ENCODE results near the gene GRM7. TPM values are rescaled to one million over a fixed set of nuclear protein-coding genes. Genes with fewer than 3 reads are reported as not detected.

The GRM7 gene
- total RNA-seq, 1 experiment from 2014 or later, result not detected

- no peaks in the 10 kb centered on the region for H3K36me3 ChIP-seq
- H3K4me3 ChIP-seq, result no peak overlapping the region
- H3K4me1 ChIP-seq (replicated peaks), result peaks cover 12% of the 10 kb centered on the region
- H3K27me3 ChIP-seq (replicated peaks), result no peaks in the 10 kb centered on the region
- no peaks in the 10 kb centered on the region for H3K9me3 ChIP-seq (replicated peaks)
- H3K27ac ChIP-seq, result no peak overlapping the region
- DNase-seq (ENCODE audit: low read depth in 1 of 2, low spot score in 2 of 2), result no peak
Observed at GRCh38 chr3:7512048-7512447, 651.1 kb downstream of the GRM7 start.

- Histone ChIP-seq H3K27me3 (replicated peaks) (no peaks in the 10 kb centered on the region), H3K4me3 (no peak overlapping the region), H3K9me3 (replicated peaks) (no peaks in the 10 kb centered on the region), H3K27ac (no peak overlapping the region), H3K36me3 (no peaks in the 10 kb centered on the region), H3K4me1 (replicated peaks) (no peaks in the 10 kb centered on the region)
- no peak for DNase-seq (ENCODE audit: low read depth in 1 of 2, low spot score in 2 of 2)
Observed at GRCh38 chr3:7518026-7518425, 657.1 kb downstream of the GRM7 start.

- H3K4me1 ChIP-seq (replicated peaks), result no peaks in the 10 kb centered on the region
- no peaks in the 10 kb centered on the region for H3K9me3 ChIP-seq (replicated peaks)
- no peak for DNase-seq (ENCODE audit: low read depth in 1 of 2, low spot score in 2 of 2)
- H3K27me3 ChIP-seq (replicated peaks), result no peaks in the 10 kb centered on the region
- H3K27ac ChIP-seq, result no peak overlapping the region
- H3K4me3 ChIP-seq, result no peak overlapping the region
- no peaks in the 10 kb centered on the region for H3K36me3 ChIP-seq
Observed at GRCh38 chr3:7518456-7518855, 657.5 kb downstream of the GRM7 start.

GRCh38 chr3:7520059-7520458 is 659.1 kb downstream of the GRM7 start:
- H3K27me3 ChIP-seq (replicated peaks), result no peaks in the 10 kb centered on the region
- no peak for DNase-seq (ENCODE audit: low read depth in 1 of 2, low spot score in 2 of 2)
- no peaks in the 10 kb centered on the region for H3K36me3 ChIP-seq
- H3K27ac ChIP-seq, result no peak overlapping the region
- no peaks in the 10 kb centered on the region for H3K9me3 ChIP-seq (replicated peaks)
- no peak overlapping the region for H3K4me3 ChIP-seq
- H3K4me1 ChIP-seq (replicated peaks), result no peaks in the 10 kb centered on the region

- Histone ChIP-seq H3K4me3 (no peak overlapping the region), H3K9me3 (replicated peaks) (no peaks in the 10 kb centered on the region), H3K27ac (no peak overlapping the region), H3K4me1 (replicated peaks) (no peaks in the 10 kb centered on the region), H3K27me3 (replicated peaks) (no peaks in the 10 kb centered on the region), H3K36me3 (no peaks in the 10 kb centered on the region)
- DNase-seq (ENCODE audit: low read depth in 1 of 2, low spot score in 2 of 2), result no peak
Observed at GRCh38 chr3:7520593-7520992, 659.7 kb downstream of the GRM7 start.

GRCh38 chr3:7536510-7536909 is 675.6 kb downstream of the GRM7 start:
- H3K9me3 ChIP-seq (replicated peaks), result no peaks in the 10 kb centered on the region
- no peak overlapping the region for H3K27ac ChIP-seq
- no peaks in the 10 kb centered on the region for H3K36me3 ChIP-seq
- H3K27me3 ChIP-seq (replicated peaks), result no peaks in the 10 kb centered on the region
- no peak overlapping the region for H3K4me3 ChIP-seq
- no peak for DNase-seq (ENCODE audit: low read depth in 1 of 2, low spot score in 2 of 2)
- no peaks in the 10 kb centered on the region for H3K4me1 ChIP-seq (replicated peaks)

GRCh38 chr3:7536921-7537320 is 676.0 kb downstream of the GRM7 start:
- Histone ChIP-seq H3K4me1 (replicated peaks) (no peaks in the 10 kb centered on the region), H3K9me3 (replicated peaks) (no peaks in the 10 kb centered on the region), H3K36me3 (no peaks in the 10 kb centered on the region), H3K27ac (no peak overlapping the region), H3K4me3 (no peak overlapping the region), H3K27me3 (replicated peaks) (no peaks in the 10 kb centered on the region)
- DNase-seq (ENCODE audit: low read depth in 1 of 2, low spot score in 2 of 2), result no peak

GRCh38 chr3:7543294-7543880 is 682.5 kb downstream of the GRM7 start:
- no peaks in the 10 kb centered on the region for H3K27me3 ChIP-seq (replicated peaks)
- no peak for DNase-seq (ENCODE audit: low read depth in 1 of 2, low spot score in 2 of 2)
- H3K36me3 ChIP-seq, result no peaks in the 10 kb centered on the region
- H3K4me3 ChIP-seq, result no peak overlapping the region
- H3K4me1 ChIP-seq (replicated peaks), result no peaks in the 10 kb centered on the region
- H3K27ac ChIP-seq, result no peak overlapping the region
- no peaks in the 10 kb centered on the region for H3K9me3 ChIP-seq (replicated peaks)

- H3K27me3 ChIP-seq (replicated peaks), result no peaks in the 10 kb centered on the region
- DNase-seq (ENCODE audit: low read depth in 1 of 2, low spot score in 2 of 2), result no peak
- H3K9me3 ChIP-seq (replicated peaks), result no peaks in the 10 kb centered on the region
- no peak overlapping the region for H3K27ac ChIP-seq
- H3K36me3 ChIP-seq, result no peaks in the 10 kb centered on the region
- no peaks in the 10 kb centered on the region for H3K4me1 ChIP-seq (replicated peaks)
- no peak overlapping the region for H3K4me3 ChIP-seq
Observed at GRCh38 chr3:7545334-7545733, 684.4 kb downstream of the GRM7 start.

- no peak for DNase-seq (ENCODE audit: low read depth in 1 of 2, low spot score in 2 of 2)
- H3K9me3 ChIP-seq (replicated peaks), result no peaks in the 10 kb centered on the region
- H3K27ac ChIP-seq, result no peak overlapping the region
- H3K4me3 ChIP-seq, result no peak overlapping the region
- H3K36me3 ChIP-seq, result no peaks in the 10 kb centered on the region
- no peaks in the 10 kb centered on the region for H3K4me1 ChIP-seq (replicated peaks)
- no peaks in the 10 kb centered on the region for H3K27me3 ChIP-seq (replicated peaks)
Observed at GRCh38 chr3:7546253-7546652, 685.3 kb downstream of the GRM7 start.

- no peaks in the 10 kb centered on the region for H3K27me3 ChIP-seq (replicated peaks)
- H3K36me3 ChIP-seq, result no peaks in the 10 kb centered on the region
- H3K9me3 ChIP-seq (replicated peaks), result no peaks in the 10 kb centered on the region
- no peaks in the 10 kb centered on the region for H3K4me1 ChIP-seq (replicated peaks)
- H3K27ac ChIP-seq, result no peak overlapping the region
- no peak for DNase-seq (ENCODE audit: low read depth in 1 of 2, low spot score in 2 of 2)
- no peak overlapping the region for H3K4me3 ChIP-seq
Observed at GRCh38 chr3:7547826-7548225, 686.9 kb downstream of the GRM7 start.

- no peak for DNase-seq (ENCODE audit: low read depth in 1 of 2, low spot score in 2 of 2)
- Histone ChIP-seq H3K4me3 (no peak overlapping the region), H3K27me3 (replicated peaks) (no peaks in the 10 kb centered on the region), H3K27ac (no peak overlapping the region), H3K4me1 (replicated peaks) (no peaks in the 10 kb centered on the region), H3K36me3 (no peaks in the 10 kb centered on the region), H3K9me3 (replicated peaks) (no peaks in the 10 kb centered on the region)
Observed at GRCh38 chr3:7562892-7563291, 702.0 kb downstream of the GRM7 start.

GRCh38 chr3:7565574-7565973 is 704.7 kb downstream of the GRM7 start:
- Histone ChIP-seq H3K4me3 (no peak overlapping the region), H3K36me3 (no peaks in the 10 kb centered on the region), H3K4me1 (replicated peaks) (0 out of 2 replicates have a peak, but pooled peaks cover 3% of the 10 kb centered on the region), H3K9me3 (replicated peaks) (no peaks in the 10 kb centered on the region), H3K27me3 (replicated peaks) (no peaks in the 10 kb centered on the region), H3K27ac (no peak overlapping the region)
- no peak for DNase-seq (ENCODE audit: low read depth in 1 of 2, low spot score in 2 of 2)

GRCh38 chr3:7567160-7567559 is 706.2 kb downstream of the GRM7 start:
- no peak overlapping the region for H3K27ac ChIP-seq
- 0 out of 2 replicates have a peak, but pooled peaks cover 3% of the 10 kb centered on the region for H3K4me1 ChIP-seq (replicated peaks)
- no peak for DNase-seq (ENCODE audit: low read depth in 1 of 2, low spot score in 2 of 2)
- H3K9me3 ChIP-seq (replicated peaks), result no peaks in the 10 kb centered on the region
- no peak overlapping the region for H3K4me3 ChIP-seq
- H3K36me3 ChIP-seq, result no peaks in the 10 kb centered on the region
- no peaks in the 10 kb centered on the region for H3K27me3 ChIP-seq (replicated peaks)

- DNase-seq (ENCODE audit: low read depth in 1 of 2, low spot score in 2 of 2), result no peak
- H3K4me1 ChIP-seq (replicated peaks), result 0 out of 2 replicates have a peak, but pooled peaks cover 3% of the 10 kb centered on the region
- H3K9me3 ChIP-seq (replicated peaks), result no peaks in the 10 kb centered on the region
- no peaks in the 10 kb centered on the region for H3K27me3 ChIP-seq (replicated peaks)
- no peaks in the 10 kb centered on the region for H3K36me3 ChIP-seq
- H3K4me3 ChIP-seq, result no peak overlapping the region
- H3K27ac ChIP-seq, result no peak overlapping the region
Observed at GRCh38 chr3:7568526-7569184, 707.7 kb downstream of the GRM7 start.

Data from SJSA1 (cell line).